Measurements from ENCODE around the gene PIK3CD. TPM values are rescaled to one million over a fixed set of nuclear protein-coding genes. Genes with fewer than 3 reads are reported as not detected.

PIK3CD gene
- total and polyA plus RNA-seq, 2 experiments from 2014 or later: 6.6 to 32.1 TPM

DNA sequence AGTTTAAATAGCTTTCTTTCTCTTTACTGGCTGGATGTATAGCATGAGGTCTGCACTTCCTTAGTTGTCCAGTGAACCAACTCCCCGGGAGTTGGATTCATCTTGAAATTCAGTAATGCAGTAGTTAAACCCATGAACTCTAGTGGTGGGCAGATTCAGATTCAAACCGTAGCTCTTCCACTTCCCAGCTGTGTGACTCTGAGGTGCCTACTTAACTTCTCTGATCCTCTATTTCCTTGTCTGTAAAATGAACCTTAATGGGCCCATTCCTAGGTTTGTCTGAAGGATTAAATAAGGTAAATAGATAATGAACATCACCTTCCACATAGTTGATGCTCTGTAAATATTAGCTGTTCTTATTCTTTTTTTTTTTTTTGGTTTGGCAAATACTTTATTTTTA, 16.5 kb downstream of the PIK3CD start:
- Mint-ChIP-seq H3K4me1 (no peaks in the 10 kb centered on the region; the same call in 2 of the 3 replicates), H3K27ac (no peak overlapping the region), H3K4me3 (no peak overlapping the region), H3K36me3 (ENCODE audit: low read depth) (no peaks in the 10 kb centered on the region), H3K9me3 (no peaks in the 10 kb centered on the region), H3K27me3 (ENCODE audit: insufficient read depth, low read depth, poor library complexity) (peaks cover 6% of the 10 kb centered on the region)
- no peaks in the 10 kb centered on the region for H4K20me1 ChIP-seq (replicated peaks; ENCODE audit: insufficient read depth)
- H3F3A ChIP-seq (replicated peaks; ENCODE audit: low read depth): no peaks in the 10 kb centered on the region
- H3K9me2 ChIP-seq (ENCODE audit: insufficient read depth): no peaks in the 10 kb centered on the region
- H2AFZ ChIP-seq: no peak overlapping the region
- no peaks in the 10 kb centered on the region for H3K27me3 ChIP-seq (ENCODE audit: insufficient read depth)
- no peak for DNase-seq (ENCODE audit: low spot score)
- no peak for ATAC-seq
- H3K36me3 ChIP-seq (ENCODE audit: insufficient read depth): no peaks in the 10 kb centered on the region
- no peak overlapping the region for H3K4me2 ChIP-seq
- H3K4me1 ChIP-seq (ENCODE audit: insufficient read depth): no peaks in the 10 kb centered on the region
- TF ChIP-seq, protein P1, sequence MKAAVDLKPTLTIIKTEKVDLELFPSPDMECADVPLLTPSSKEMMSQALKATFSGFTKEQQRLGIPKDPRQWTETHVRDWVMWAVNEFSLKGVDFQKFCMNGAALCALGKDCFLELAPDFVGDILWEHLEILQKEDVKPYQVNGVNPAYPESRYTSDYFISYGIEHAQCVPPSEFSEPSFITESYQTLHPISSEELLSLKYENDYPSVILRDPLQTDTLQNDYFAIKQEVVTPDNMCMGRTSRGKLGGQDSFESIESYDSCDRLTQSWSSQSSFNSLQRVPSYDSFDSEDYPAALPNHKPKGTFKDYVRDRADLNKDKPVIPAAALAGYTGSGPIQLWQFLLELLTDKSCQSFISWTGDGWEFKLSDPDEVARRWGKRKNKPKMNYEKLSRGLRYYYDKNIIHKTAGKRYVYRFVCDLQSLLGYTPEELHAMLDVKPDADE (IDR thresholded peaks at IDR 0.05): no peak
- TF ChIP-seq, protein P2, sequence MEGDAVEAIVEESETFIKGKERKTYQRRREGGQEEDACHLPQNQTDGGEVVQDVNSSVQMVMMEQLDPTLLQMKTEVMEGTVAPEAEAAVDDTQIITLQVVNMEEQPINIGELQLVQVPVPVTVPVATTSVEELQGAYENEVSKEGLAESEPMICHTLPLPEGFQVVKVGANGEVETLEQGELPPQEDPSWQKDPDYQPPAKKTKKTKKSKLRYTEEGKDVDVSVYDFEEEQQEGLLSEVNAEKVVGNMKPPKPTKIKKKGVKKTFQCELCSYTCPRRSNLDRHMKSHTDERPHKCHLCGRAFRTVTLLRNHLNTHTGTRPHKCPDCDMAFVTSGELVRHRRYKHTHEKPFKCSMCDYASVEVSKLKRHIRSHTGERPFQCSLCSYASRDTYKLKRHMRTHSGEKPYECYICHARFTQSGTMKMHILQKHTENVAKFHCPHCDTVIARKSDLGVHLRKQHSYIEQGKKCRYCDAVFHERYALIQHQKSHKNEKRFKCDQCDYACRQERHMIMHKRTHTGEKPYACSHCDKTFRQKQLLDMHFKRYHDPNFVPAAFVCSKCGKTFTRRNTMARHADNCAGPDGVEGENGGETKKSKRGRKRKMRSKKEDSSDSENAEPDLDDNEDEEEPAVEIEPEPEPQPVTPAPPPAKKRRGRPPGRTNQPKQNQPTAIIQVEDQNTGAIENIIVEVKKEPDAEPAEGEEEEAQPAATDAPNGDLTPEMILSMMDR (conservative IDR thresholded peaks at IDR 0.05; ENCODE audit: low read depth in 2 of 2): no peak
- TF ChIP-seq ZNF331 (CRISPR knock-in tag; IDR thresholded peaks at IDR 0.05; ENCODE audit: low read depth) (no peak), POLR2AphosphoS5 (IDR thresholded peaks at IDR 0.05; ENCODE audit: low read depth) (no peak), ZNF114 (CRISPR knock-in tag; IDR thresholded peaks at IDR 0.05) (no peak), JUNB (IDR thresholded peaks at IDR 0.05; ENCODE audit: unreplicated experiment) (no peak), NANOG (IDR thresholded peaks at IDR 0.05; ENCODE audit: borderline replicate concordance) (no peak), EZH2phosphoT487 (IDR thresholded peaks at IDR 0.05; ENCODE audit: unreplicated experiment) (no peak), EZH2 (IDR thresholded peaks at IDR 0.05; ENCODE audit: low read depth, unreplicated experiment) (no peak), ZNF462 (CRISPR knock-in tag; IDR thresholded peaks at IDR 0.05) (no peak), STAT1 (IDR thresholded peaks at IDR 0.05; ENCODE audit: unreplicated experiment) (no peak)
- TF ChIP-seq, protein P3, sequence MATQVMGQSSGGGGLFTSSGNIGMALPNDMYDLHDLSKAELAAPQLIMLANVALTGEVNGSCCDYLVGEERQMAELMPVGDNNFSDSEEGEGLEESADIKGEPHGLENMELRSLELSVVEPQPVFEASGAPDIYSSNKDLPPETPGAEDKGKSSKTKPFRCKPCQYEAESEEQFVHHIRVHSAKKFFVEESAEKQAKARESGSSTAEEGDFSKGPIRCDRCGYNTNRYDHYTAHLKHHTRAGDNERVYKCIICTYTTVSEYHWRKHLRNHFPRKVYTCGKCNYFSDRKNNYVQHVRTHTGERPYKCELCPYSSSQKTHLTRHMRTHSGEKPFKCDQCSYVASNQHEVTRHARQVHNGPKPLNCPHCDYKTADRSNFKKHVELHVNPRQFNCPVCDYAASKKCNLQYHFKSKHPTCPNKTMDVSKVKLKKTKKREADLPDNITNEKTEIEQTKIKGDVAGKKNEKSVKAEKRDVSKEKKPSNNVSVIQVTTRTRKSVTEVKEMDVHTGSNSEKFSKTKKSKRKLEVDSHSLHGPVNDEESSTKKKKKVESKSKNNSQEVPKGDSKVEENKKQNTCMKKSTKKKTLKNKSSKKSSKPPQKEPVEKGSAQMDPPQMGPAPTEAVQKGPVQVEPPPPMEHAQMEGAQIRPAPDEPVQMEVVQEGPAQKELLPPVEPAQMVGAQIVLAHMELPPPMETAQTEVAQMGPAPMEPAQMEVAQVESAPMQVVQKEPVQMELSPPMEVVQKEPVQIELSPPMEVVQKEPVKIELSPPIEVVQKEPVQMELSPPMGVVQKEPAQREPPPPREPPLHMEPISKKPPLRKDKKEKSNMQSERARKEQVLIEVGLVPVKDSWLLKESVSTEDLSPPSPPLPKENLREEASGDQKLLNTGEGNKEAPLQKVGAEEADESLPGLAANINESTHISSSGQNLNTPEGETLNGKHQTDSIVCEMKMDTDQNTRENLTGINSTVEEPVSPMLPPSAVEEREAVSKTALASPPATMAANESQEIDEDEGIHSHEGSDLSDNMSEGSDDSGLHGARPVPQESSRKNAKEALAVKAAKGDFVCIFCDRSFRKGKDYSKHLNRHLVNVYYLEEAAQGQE (IDR thresholded peaks at IDR 0.05; ENCODE audit: unreplicated experiment): no peak
- H3K4me3 ChIP-seq: no peak overlapping the region
- no peaks in the 10 kb centered on the region for H3K79me2 ChIP-seq (replicated peaks; ENCODE audit: insufficient read depth)
- no peak overlapping the region for H3K27ac ChIP-seq (ENCODE audit: low read depth)
